Activated CD8-positive, alpha-beta memory T cell treated with anti-CD3 and anti-CD28 coated beads, Interleukin-2, amount 10 ng/mL, durations not matched to agents 7 days and 5 days (primary cell): Measurements from ENCODE around the gene NANOGP8. TPM values are rescaled to one million over a fixed set of nuclear protein-coding genes. Genes with fewer than 3 reads are reported as not detected.
"Not testable (repeated sequence)": the region's sequence is repeated elsewhere in the genome, so short reads cannot be mapped to it uniquely, and the experiment has no call there.

Experiments used
- ATAC-seq: fragments of 150-1000 bp; cut with Tn5 transposase; one replicate; pipeline ENCODE4 v1.10.0; 2021; ENCODE audit warnings: moderate library complexity
- CTCF ChIA-PET: fragments of 350-600 bp; sonication (Branson Sonifier 250); formaldehyde crosslinking; loops from one replicate; lab custom pipeline; 2021; ENCODE audit warnings: antibody characterized with exemption; lab: Charles Lee
- DNase-seq: peaks from one replicate; pipeline ENCODE4 v3.0.0-alpha.2; 2020
- H3K27ac Mint-ChIP-seq: one replicate; pipeline ENCODE4 v1.8.0; 2021; ENCODE audit warnings: mild to moderate bottlenecking, mixed read lengths
- H3K27me3 Mint-ChIP-seq: one replicate; pipeline ENCODE4 v1.8.0; 2021; ENCODE audit warnings: mixed read lengths
- H3K36me3 Mint-ChIP-seq: one replicate; pipeline ENCODE4 v1.8.0; 2021; ENCODE audit warnings: mild to moderate bottlenecking, mixed read lengths
- H3K4me1 Mint-ChIP-seq: one replicate; pipeline ENCODE4 v1.8.0; 2021; ENCODE audit warnings: mixed read lengths
- H3K4me3 Mint-ChIP-seq: one replicate; pipeline ENCODE4 v1.8.0; 2021; ENCODE audit warnings: mild to moderate bottlenecking, moderate library complexity, mixed read lengths
- H3K9me3 Mint-ChIP-seq: one replicate; pipeline ENCODE4 v1.8.0; 2022; ENCODE audit warnings: low read depth, mixed read lengths
- total RNA-seq, 2 experiments: library from RNA; stranded (reverse); gene quantifications; one replicate each; pipeline ENCODE4 v1.2.3, GENCODE V29; 2021

The NANOGP8 gene
- total RNA-seq = not detected

- H3K9me3 Mint-ChIP-seq, ATAC-seq, DNase-seq, H3K4me3 Mint-ChIP-seq, H3K27me3 Mint-ChIP-seq, H3K4me1 Mint-ChIP-seq, H3K27ac Mint-ChIP-seq, H3K36me3 Mint-ChIP-seq: not testable (repeated sequence)
- CTCF ChIA-PET = interaction anchor here (0.7 kb wide), 1 partner anchor 549 kb away, joined by 4 read pairs; no protein-coding TSS in a partner anchor
Measured at GRCh38 chr15:35085176-35085919, at the start of gene NANOGP8. Gene NANOGP8 (minus strand): TSS chr15:35085295. CDS start chr15:35085110, 185 bp downstream.

GRCh38 chr15:35134299-35134698 lies 49.2 kb upstream of the NANOGP8 start:
- Mint-ChIP-seq H3K4me1 (no peaks in the 10 kb centered on the region), H3K36me3 (no peaks in the 10 kb centered on the region), H3K27me3 (peaks cover 2% of the 10 kb centered on the region), H3K27ac (no peak overlapping the region), H3K9me3 (no peaks in the 10 kb centered on the region), H3K4me3 (no peak overlapping the region)
- DNase-seq (no peak), ATAC-seq (no peak)
- CTCF ChIA-PET = no interaction called here

- Mint-ChIP-seq H3K27me3 (peaks cover 16% of the 10 kb centered on the region), H3K9me3 (no peaks in the 10 kb centered on the region), H3K4me3 (no peak overlapping the region), H3K4me1 (no peaks in the 10 kb centered on the region), H3K36me3 (no peaks in the 10 kb centered on the region), H3K27ac (no peak overlapping the region)
- DNase-seq (no peak), ATAC-seq (no peak)
- CTCF ChIA-PET = no interaction called here
Measured at GRCh38 chr15:35130245-35130644, 45.1 kb upstream of the NANOGP8 start.

GRCh38 chr15:35129361-35129760 lies 44.3 kb upstream of the NANOGP8 start:
- no peak overlapping the region for H3K27ac Mint-ChIP-seq
- ATAC-seq = no peak
- no peak for DNase-seq
- H3K4me3 Mint-ChIP-seq = no peak overlapping the region
- H3K4me1 Mint-ChIP-seq = no peaks in the 10 kb centered on the region
- peaks cover 18% of the 10 kb centered on the region for H3K27me3 Mint-ChIP-seq
- CTCF ChIA-PET = no interaction called here
- no peaks in the 10 kb centered on the region for H3K9me3 Mint-ChIP-seq
- no peaks in the 10 kb centered on the region for H3K36me3 Mint-ChIP-seq

GRCh38 chr15:35127717-35128116 lies 42.6 kb upstream of the NANOGP8 start:
- DNase-seq = no peak
- Mint-ChIP-seq H3K27ac (no peak overlapping the region), H3K4me3 (no peak overlapping the region), H3K4me1 (no peaks in the 10 kb centered on the region), H3K9me3 (no peaks in the 10 kb centered on the region), H3K27me3 (peaks cover 18% of the 10 kb centered on the region), H3K36me3 (no peaks in the 10 kb centered on the region)
- CTCF ChIA-PET = no interaction called here
- no peak for ATAC-seq

GRCh38 chr15:35126236-35126635 lies 41.1 kb upstream of the NANOGP8 start:
- no peak overlapping the region for H3K4me3 Mint-ChIP-seq
- peaks cover 16% of the 10 kb centered on the region for H3K27me3 Mint-ChIP-seq
- ATAC-seq = no peak
- no peak for DNase-seq
- H3K36me3 Mint-ChIP-seq = no peaks in the 10 kb centered on the region
- CTCF ChIA-PET = no interaction called here
- H3K27ac Mint-ChIP-seq = no peak overlapping the region
- no peaks in the 10 kb centered on the region for H3K9me3 Mint-ChIP-seq
- H3K4me1 Mint-ChIP-seq = no peaks in the 10 kb centered on the region

GRCh38 chr15:35123743-35124142 lies 38.6 kb upstream of the NANOGP8 start:
- ATAC-seq = no peak
- Mint-ChIP-seq H3K4me1 (no peaks in the 10 kb centered on the region), H3K36me3 (no peaks in the 10 kb centered on the region), H3K9me3 (no peaks in the 10 kb centered on the region), H3K27me3 (peaks cover 16% of the 10 kb centered on the region), H3K4me3 (no peak overlapping the region), H3K27ac (no peak overlapping the region)
- DNase-seq = no peak
- CTCF ChIA-PET = no interaction called here

- Mint-ChIP-seq H3K9me3 (no peaks in the 10 kb centered on the region), H3K27me3 (peaks cover 13% of the 10 kb centered on the region), H3K4me3 (no peak overlapping the region), H3K36me3 (no peaks in the 10 kb centered on the region), H3K4me1 (no peaks in the 10 kb centered on the region), H3K27ac (no peak overlapping the region)
- DNase-seq (no peak), ATAC-seq (no peak)
- CTCF ChIA-PET = no interaction called here
Measured at GRCh38 chr15:35121611-35122359, 36.7 kb upstream of the NANOGP8 start.

GRCh38 chr15:35120173-35120572 lies 35.1 kb upstream of the NANOGP8 start:
- CTCF ChIA-PET = no interaction called here
- no peak overlapping the region for H3K4me3 Mint-ChIP-seq
- DNase-seq (no peak), ATAC-seq (no peak)
- peaks cover 6% of the 10 kb centered on the region for H3K27me3 Mint-ChIP-seq
- H3K36me3 Mint-ChIP-seq = no peaks in the 10 kb centered on the region
- H3K4me1 Mint-ChIP-seq = no peaks in the 10 kb centered on the region
- no peaks in the 10 kb centered on the region for H3K9me3 Mint-ChIP-seq
- H3K27ac Mint-ChIP-seq = no peak overlapping the region

GRCh38 chr15:35118960-35119359 lies 33.9 kb upstream of the NANOGP8 start:
- ATAC-seq (no peak), DNase-seq (no peak)
- Mint-ChIP-seq H3K4me3 (no peak overlapping the region), H3K9me3 (no peaks in the 10 kb centered on the region), H3K27ac (no peak overlapping the region), H3K27me3 (peaks cover 4% of the 10 kb centered on the region), H3K36me3 (no peaks in the 10 kb centered on the region), H3K4me1 (no peaks in the 10 kb centered on the region)
- CTCF ChIA-PET = no interaction called here

- ATAC-seq (no peak), DNase-seq (no peak)
- H3K36me3 Mint-ChIP-seq = no peaks in the 10 kb centered on the region
- H3K27ac Mint-ChIP-seq = no peak overlapping the region
- no peaks in the 10 kb centered on the region for H3K9me3 Mint-ChIP-seq
- CTCF ChIA-PET = no interaction called here
- H3K4me1 Mint-ChIP-seq = no peaks in the 10 kb centered on the region
- H3K4me3 Mint-ChIP-seq = no peak overlapping the region
- peaks cover 4% of the 10 kb centered on the region for H3K27me3 Mint-ChIP-seq
Measured at GRCh38 chr15:35117543-35118265, 32.6 kb upstream of the NANOGP8 start.

GRCh38 chr15:35115155-35115725 lies 30.1 kb upstream of the NANOGP8 start:
- Mint-ChIP-seq H3K27me3 (peaks cover 4% of the 10 kb centered on the region), H3K4me1 (no peaks in the 10 kb centered on the region), H3K4me3 (no peak overlapping the region), H3K27ac (no peak overlapping the region), H3K36me3 (no peaks in the 10 kb centered on the region), H3K9me3 (no peaks in the 10 kb centered on the region)
- CTCF ChIA-PET = no interaction called here
- ATAC-seq (no peak), DNase-seq (no peak)

GRCh38 chr15:35112346-35112745 lies 27.3 kb upstream of the NANOGP8 start:
- H3K27ac Mint-ChIP-seq = no peak overlapping the region
- H3K27me3 Mint-ChIP-seq = no peaks in the 10 kb centered on the region
- H3K36me3 Mint-ChIP-seq = no peaks in the 10 kb centered on the region
- no peaks in the 10 kb centered on the region for H3K9me3 Mint-ChIP-seq
- ATAC-seq = no peak
- no peak overlapping the region for H3K4me3 Mint-ChIP-seq
- no peaks in the 10 kb centered on the region for H3K4me1 Mint-ChIP-seq
- no peak for DNase-seq
- CTCF ChIA-PET = no interaction called here
